ENCODE data around the gene MLXIPL. TPM values are rescaled to one million over a fixed set of nuclear protein-coding genes. Genes with fewer than 3 reads are reported as not detected.

MLXIPL gene
- total and polyA plus RNA-seq, 2 of the 8 experiments (the other 6 are each of a cell fraction or from before 2014, with no cell fraction given): 9.4 to 10.6 TPM

- H3K9ac ChIP-seq (replicated peaks in 1 of 4; ENCODE audit: extremely low read depth in 1 of 4, low read depth in 3 of 4, low read length in 3 of 4): no peak overlapping the region
- no peak overlapping the region for H4K91ac ChIP-seq (replicated peaks; ENCODE audit: insufficient read length, low read length)
- no peak overlapping the region for H3K18ac ChIP-seq (ENCODE audit: extremely low read depth, low read length)
- H3K4me1 ChIP-seq (replicated peaks in 1 of 4; ENCODE audit: control insufficient read depth in 3 of 4, insufficient read depth in 4 of 4, low read length in 3 of 4): no peaks in the 10 kb centered on the region
- H2BK120ac ChIP-seq (replicated peaks; ENCODE audit: low read depth, low read length): no peak overlapping the region
- H2BK15ac ChIP-seq (ENCODE audit: low read length): no peak overlapping the region
- H2BK20ac ChIP-seq (ENCODE audit: low read length): no peak overlapping the region
- H4K5ac ChIP-seq (ENCODE audit: insufficient read length, low read depth, low read length): no peak overlapping the region
- no peak overlapping the region for H2BK5ac ChIP-seq (ENCODE audit: low read depth, low read length)
- H3K27me3 ChIP-seq (replicated peaks in 1 of 4; ENCODE audit: control insufficient read depth in 3 of 4, extremely low read depth in 1 of 4, insufficient read depth in 3 of 4, low read length in 3 of 4): peaks cover 0 to 21% (median 9%) of the 10 kb centered on the region in 4 experiments; a peak in 4 of 7 replicates
- no peak overlapping the region for H3K27ac ChIP-seq (ENCODE audit: low read depth, low read length)
- no peak overlapping the region for H2AK5ac ChIP-seq (ENCODE audit: low read depth, low read length)
- H3K79me1 ChIP-seq (ENCODE audit: low read depth, low read length): no peaks in the 10 kb centered on the region
- ChIA-PET CTCF (ENCODE audit: partially characterized antibody) (interaction anchor here (0.6 to 4.5 kb wide), 10 partner anchors 20 to 253 kb away, joined by 3 to 29 read pairs (median 4); no protein-coding TSS in a partner anchor), POLR2A (ENCODE audit: partially characterized antibody) (interaction anchor here (0.8 to 1.7 kb wide), 4 partner anchors 12 to 64 kb away, joined by 3 to 7 read pairs (median 6); partner anchors contain the start of gene BAZ1B)
- peaks cover 0 to 2% of the 10 kb centered on the region in 2 experiments for H4K20me1 ChIP-seq (replicated peaks in 1 of 2; ENCODE audit: control insufficient read depth in 1 of 2, insufficient read depth in 2 of 2, low read length in 2 of 2)
- no peak for FAIRE-seq
- no peaks in the 10 kb centered on the region for H3K36me3 ChIP-seq (ENCODE audit: control insufficient read depth in 2 of 4, insufficient read depth in 4 of 4, low read length in 3 of 4)
- H3K23me2 ChIP-seq (ENCODE audit: low read depth, low read length): no peaks in the 10 kb centered on the region
- H2BK12ac ChIP-seq (ENCODE audit: low read depth, low read length): no peak overlapping the region
- H3K23ac ChIP-seq (ENCODE audit: insufficient read length): no peak overlapping the region
- H2AFZ ChIP-seq (ENCODE audit: low read length): no peak overlapping the region
- H3K14ac ChIP-seq (ENCODE audit: insufficient read length): no peak overlapping the region
- no peak for TF ChIP-seq SIX5 (IDR thresholded peaks at IDR 0.05; ENCODE audit: low read depth, low read length)
- TF ChIP-seq POU5F1 (IDR thresholded peaks at IDR 0.05; ENCODE audit: low read depth, low read length): no peak
- TF ChIP-seq POLR2AphosphoS5 (IDR thresholded peaks at IDR 0.05; ENCODE audit: low read depth, low read length): no peak
- no peak for TF ChIP-seq MAX (IDR thresholded peaks at IDR 0.05)
- no peak for TF ChIP-seq TAF1 (IDR thresholded peaks at IDR 0.05; ENCODE audit: low read depth, low read length)
- no peak for TF ChIP-seq EP300 (IDR thresholded peaks at IDR 0.05; ENCODE audit: borderline replicate concordance in 1 of 2, low read depth in 2 of 2, low read length in 2 of 2)
- no peak for TF ChIP-seq SIRT6 (IDR thresholded peaks at IDR 0.05; ENCODE audit: low read length)
- H3K9me3 ChIP-seq (ENCODE audit: insufficient read depth in 2 of 2, low read depth in 1 of 2, low read length in 1 of 2): no peaks in the 10 kb centered on the region
- H3K56ac ChIP-seq (replicated peaks; ENCODE audit: insufficient read length, low read depth, low read length): no peak overlapping the region
- H3K4me2 ChIP-seq (ENCODE audit: insufficient read depth in 1 of 2, low read depth in 2 of 2, low read length in 2 of 2): no peak overlapping the region
- H3K79me2 ChIP-seq (ENCODE audit: control insufficient read depth in 1 of 2, insufficient read depth in 2 of 2, low read length in 2 of 2): no peaks in the 10 kb centered on the region
- H4K8ac ChIP-seq (ENCODE audit: extremely low read depth, insufficient read depth, low read length): no peak overlapping the region
- H3K4me3 ChIP-seq (ENCODE audit: extremely low read depth in 1 of 4, insufficient read depth in 2 of 4, low read depth in 3 of 4, low read length in 4 of 4): no peak overlapping the region
- WGBS, 2 experiments (ENCODE audit: extremely low coverage in 1 of 2, insufficient coverage in 1 of 2, insufficient read length in 1 of 2, insufficient replicate concordance in 2 of 2, low coverage in 1 of 2, low lambda C conversion rate in 2 of 2, missing lambda C conversion rate in 1 of 2): 87% methylated on average over 12 of the region's 12 CpGs; no CpG with 5 or more reads in 1 of the 2 experiments
- H3K4ac ChIP-seq (replicated peaks; ENCODE audit: insufficient read length, low read depth, low read length): no peak overlapping the region
- no peak for DNase-seq (ENCODE audit: low read depth in 1 of 2, low spot score in 2 of 2)
These were observed 37.4 kb downstream of the MLXIPL start for GRCh38 chr7:73586911-73587310.
